ENCODE data around the gene ZFHX3.

ZFHX3 gene

DNA sequence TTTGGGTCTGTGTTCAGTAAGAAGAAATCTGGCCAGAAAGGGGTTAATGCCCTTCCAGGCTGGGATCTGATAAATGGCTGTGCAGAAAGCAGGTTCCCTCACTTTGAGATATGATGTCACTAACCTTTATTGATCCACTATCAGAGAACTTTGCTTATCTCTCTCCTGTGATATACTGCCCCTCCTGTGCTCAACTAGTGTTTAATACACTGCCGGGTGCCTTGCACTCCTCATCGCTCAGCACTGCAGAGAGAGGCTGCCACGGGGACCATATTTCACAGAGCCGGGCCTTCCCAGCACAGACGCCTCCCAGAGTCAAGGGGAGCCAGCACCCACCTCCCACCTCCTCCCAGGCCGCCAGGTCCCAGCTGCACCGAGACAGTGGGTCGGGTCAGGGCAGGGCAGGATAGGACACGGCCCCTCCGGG lies 20.2 kb downstream of the ZFHX3 start:
- Histone ChIP-seq H3K27ac (no peak overlapping the region), H3K4me3 (IDR thresholded peaks at IDR 0.05; ENCODE audit: insufficient read depth, low read depth, low read length) (no peak overlapping the region), H3K4me2 (no peak overlapping the region), H4K20me1 (ENCODE audit: insufficient read depth) (no peaks in the 10 kb centered on the region), H3K9ac (no peak overlapping the region), H3K79me2 (ENCODE audit: insufficient read depth, low read depth) (no peaks in the 10 kb centered on the region), H3K27me3 (ENCODE audit: insufficient read depth, low read depth) (no peaks in the 10 kb centered on the region), H3K36me3 (ENCODE audit: insufficient read depth) (no peaks in the 10 kb centered on the region), H2AFZ (ENCODE audit: low read depth) (no peak overlapping the region), H3K4me1 (ENCODE audit: low read depth, poor library complexity, severe bottlenecking) (no peaks in the 10 kb centered on the region)
- TF ChIP-seq, protein P1, sequence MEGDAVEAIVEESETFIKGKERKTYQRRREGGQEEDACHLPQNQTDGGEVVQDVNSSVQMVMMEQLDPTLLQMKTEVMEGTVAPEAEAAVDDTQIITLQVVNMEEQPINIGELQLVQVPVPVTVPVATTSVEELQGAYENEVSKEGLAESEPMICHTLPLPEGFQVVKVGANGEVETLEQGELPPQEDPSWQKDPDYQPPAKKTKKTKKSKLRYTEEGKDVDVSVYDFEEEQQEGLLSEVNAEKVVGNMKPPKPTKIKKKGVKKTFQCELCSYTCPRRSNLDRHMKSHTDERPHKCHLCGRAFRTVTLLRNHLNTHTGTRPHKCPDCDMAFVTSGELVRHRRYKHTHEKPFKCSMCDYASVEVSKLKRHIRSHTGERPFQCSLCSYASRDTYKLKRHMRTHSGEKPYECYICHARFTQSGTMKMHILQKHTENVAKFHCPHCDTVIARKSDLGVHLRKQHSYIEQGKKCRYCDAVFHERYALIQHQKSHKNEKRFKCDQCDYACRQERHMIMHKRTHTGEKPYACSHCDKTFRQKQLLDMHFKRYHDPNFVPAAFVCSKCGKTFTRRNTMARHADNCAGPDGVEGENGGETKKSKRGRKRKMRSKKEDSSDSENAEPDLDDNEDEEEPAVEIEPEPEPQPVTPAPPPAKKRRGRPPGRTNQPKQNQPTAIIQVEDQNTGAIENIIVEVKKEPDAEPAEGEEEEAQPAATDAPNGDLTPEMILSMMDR (conservative IDR thresholded peaks at IDR 0.05; ENCODE audit: low read depth, low read length) = no peak

DNA sequence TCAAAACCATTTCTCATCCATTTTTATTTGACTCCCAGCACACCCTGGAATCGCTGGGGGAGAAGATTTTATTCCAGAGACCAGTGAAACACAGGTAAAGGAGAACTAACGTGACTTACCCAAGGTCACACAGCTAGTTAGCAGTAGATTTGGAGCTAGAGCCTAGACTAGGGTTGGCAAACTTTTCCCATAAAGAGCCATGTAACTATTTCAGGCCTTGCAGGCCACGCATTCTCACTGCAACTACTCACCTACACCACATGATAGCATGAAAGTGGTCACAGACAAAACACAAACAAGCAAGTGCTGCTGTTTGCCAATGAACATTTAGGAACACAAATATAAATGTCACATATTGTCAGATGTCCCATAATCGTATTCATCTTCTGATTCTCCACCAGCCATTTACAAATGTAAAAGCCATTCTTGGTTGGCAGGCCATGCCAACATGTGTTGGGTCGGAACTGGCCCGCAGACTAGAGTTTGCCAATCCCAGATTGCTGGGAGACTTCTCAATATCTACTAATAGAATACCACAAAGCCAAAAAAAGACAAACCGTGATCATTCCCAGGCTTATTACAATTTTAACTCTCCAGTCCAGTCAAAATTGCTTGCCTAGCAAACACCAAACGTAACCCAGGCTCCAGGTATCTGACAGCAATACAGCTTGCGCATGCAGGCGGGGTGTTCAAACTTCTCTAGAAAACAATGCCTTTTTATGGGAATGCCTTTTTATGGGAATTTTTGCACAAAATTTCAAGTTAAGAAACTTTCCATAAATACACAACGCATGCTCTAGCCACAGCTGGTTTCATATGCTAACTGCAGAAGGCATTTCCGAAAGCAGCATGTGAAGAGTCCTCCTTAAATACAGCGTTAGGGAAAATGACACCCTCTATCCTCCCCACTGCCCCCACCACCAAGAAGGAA lies 20.9 kb downstream of the ZFHX3 start:
- Histone ChIP-seq H3K79me2 (ENCODE audit: insufficient read depth, low read depth) (no peaks in the 10 kb centered on the region), H3K36me3 (ENCODE audit: insufficient read depth) (no peaks in the 10 kb centered on the region), H3K4me1 (ENCODE audit: low read depth, poor library complexity, severe bottlenecking) (no peaks in the 10 kb centered on the region), H4K20me1 (ENCODE audit: insufficient read depth) (no peaks in the 10 kb centered on the region), H2AFZ (ENCODE audit: low read depth) (no peak overlapping the region), H3K27me3 (ENCODE audit: insufficient read depth, low read depth) (no peaks in the 10 kb centered on the region), H3K4me3 (IDR thresholded peaks at IDR 0.05; ENCODE audit: insufficient read depth, low read depth, low read length) (no peak overlapping the region), H3K9ac (no peak overlapping the region), H3K4me2 (no peak overlapping the region), H3K27ac (no peak overlapping the region)
- TF ChIP-seq, protein P1 (conservative IDR thresholded peaks at IDR 0.05; ENCODE audit: low read depth, low read length) = no peak

DNA sequence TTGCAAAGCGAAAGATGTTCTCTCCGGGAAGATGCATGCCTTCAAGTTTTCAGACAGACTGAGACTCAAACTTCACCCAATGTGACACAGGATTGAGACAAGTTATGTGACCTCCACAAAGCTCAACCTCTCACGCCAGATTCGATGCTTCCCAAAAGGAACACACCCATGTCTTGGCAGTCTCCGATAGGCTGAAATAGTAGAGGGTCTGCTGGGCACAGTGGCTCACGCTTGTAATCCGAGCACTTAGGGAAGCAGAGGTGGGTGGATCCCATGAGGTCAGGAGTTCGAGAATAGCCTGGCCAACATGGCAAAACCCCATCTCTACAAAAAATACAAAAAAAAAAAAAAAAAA lies 22.1 kb downstream of the ZFHX3 start:
- no peaks in the 10 kb centered on the region for H4K20me1 ChIP-seq (ENCODE audit: insufficient read depth)
- H3K4me1 ChIP-seq (ENCODE audit: low read depth, poor library complexity, severe bottlenecking) = no peaks in the 10 kb centered on the region
- no peaks in the 10 kb centered on the region for H3K79me2 ChIP-seq (ENCODE audit: insufficient read depth, low read depth)
- H3K9ac ChIP-seq = no peak overlapping the region
- H2AFZ ChIP-seq (ENCODE audit: low read depth) = no peak overlapping the region
- H3K4me3 ChIP-seq (IDR thresholded peaks at IDR 0.05; ENCODE audit: insufficient read depth, low read depth, low read length) = no peak overlapping the region
- no peak overlapping the region for H3K27ac ChIP-seq
- no peak overlapping the region for H3K4me2 ChIP-seq
- no peaks in the 10 kb centered on the region for H3K36me3 ChIP-seq (ENCODE audit: insufficient read depth)
- TF ChIP-seq, protein P1 (conservative IDR thresholded peaks at IDR 0.05; ENCODE audit: low read depth, low read length) = no peak
- no peaks in the 10 kb centered on the region for H3K27me3 ChIP-seq (ENCODE audit: insufficient read depth, low read depth)

DNA sequence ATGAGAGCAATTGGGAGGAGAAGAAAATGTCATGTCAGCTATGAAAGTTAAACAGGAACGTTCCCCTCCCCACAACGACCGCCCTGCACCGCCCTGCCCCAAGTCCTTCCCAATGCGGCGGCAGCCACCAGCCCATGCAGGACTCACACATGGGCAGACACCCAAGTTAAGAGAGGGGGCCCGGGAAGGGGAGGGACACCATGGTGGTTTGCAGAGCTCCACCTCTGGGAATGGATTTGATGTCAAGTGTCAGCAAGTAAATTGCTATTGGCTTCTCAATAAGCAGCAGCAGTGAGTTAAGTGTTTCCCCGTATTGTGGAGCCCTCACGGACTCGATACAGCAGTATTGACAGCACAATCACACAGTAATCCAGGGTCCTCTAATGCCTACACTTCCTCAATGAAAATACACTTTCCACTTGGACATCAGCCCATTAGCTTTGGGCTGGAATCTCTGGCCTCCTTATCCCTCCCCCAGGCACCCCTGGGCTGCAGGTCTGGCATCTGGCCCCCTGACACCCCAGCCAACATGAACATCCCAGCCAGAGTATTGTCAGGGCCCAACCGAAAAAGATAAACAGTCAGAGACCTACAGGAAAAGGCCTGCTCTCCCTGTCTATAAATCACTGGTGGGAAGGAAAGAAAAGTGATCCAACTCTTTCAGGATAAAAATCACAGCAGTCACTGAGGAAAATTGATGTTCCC lies 22.6 kb downstream of the ZFHX3 start:
- TF ChIP-seq, protein P1 (conservative IDR thresholded peaks at IDR 0.05; ENCODE audit: low read depth, low read length) = no peak
- Histone ChIP-seq H3K36me3 (ENCODE audit: insufficient read depth) (no peaks in the 10 kb centered on the region), H3K27me3 (ENCODE audit: insufficient read depth, low read depth) (no peaks in the 10 kb centered on the region), H3K27ac (no peak overlapping the region), H3K4me1 (ENCODE audit: low read depth, poor library complexity, severe bottlenecking) (no peaks in the 10 kb centered on the region), H4K20me1 (ENCODE audit: insufficient read depth) (no peaks in the 10 kb centered on the region), H2AFZ (ENCODE audit: low read depth) (no peak overlapping the region), H3K79me2 (ENCODE audit: insufficient read depth, low read depth) (no peaks in the 10 kb centered on the region), H3K9ac (no peak overlapping the region), H3K4me3 (IDR thresholded peaks at IDR 0.05; ENCODE audit: insufficient read depth, low read depth, low read length) (no peak overlapping the region), H3K4me2 (no peak overlapping the region)
